Sigmoid colon (tissue), 7 donors: ENCODE data around the gene KCP. TPM values are rescaled to one million over a fixed set of nuclear protein-coding genes. Genes with fewer than 3 reads are reported as not detected.
A peak's percentile ranks its signal among the peaks of the same experiment; 100 is the strongest.

Source experiments
- DNase-seq: peaks from one replicate; pipeline ENCODE4 v3.0.0-alpha.2; 2019
- H3K27ac ChIP-seq, 4 donors: fragments of 200-600 bp; sonication (generic); one replicate each; pipeline ENCODE4 v1.5.1; 2016 to 2019; ENCODE audit warnings: mild to moderate bottlenecking in 1 of 4
- H3K27me3 ChIP-seq, 3 donors: fragments of 200-600 bp; sonication (generic); one replicate each; pipeline ENCODE4 v1.5.1; 2019; ENCODE audit warnings: mild to moderate bottlenecking in 1 of 3
- H3K36me3 ChIP-seq, 4 donors: fragments of 200-600 bp; sonication (generic); one replicate each; pipeline ENCODE4 v1.5.1; 2016 to 2019
- H3K4me1 ChIP-seq, 4 donors: fragments of 200-600 bp; sonication (generic); one replicate each; pipeline ENCODE4 v1.5.1; 2017 to 2019
- H3K4me3 ChIP-seq, 4 donors: fragments of 200-600 bp; sonication (generic); one replicate each; pipeline ENCODE4 v1.5.1; 2017 to 2019; ENCODE audit warnings: mild to moderate bottlenecking in 2 of 4, moderate library complexity in 1 of 4
- H3K9me3 ChIP-seq, 4 donors: fragments of 200-600 bp in 3 of 4; sonication (generic) in 3 of 4; one replicate each; pipeline versions ENCODE4 v1.5.1 to v1.6.1; 2013 to 2019
- CTCF ChIP-seq, 4 experiments: fragments of 450-650 bp in 3 of 4; fragments of 200-600 bp in 1 of 4; IDR thresholded peaks; one replicate each; pipeline ENCODE4 v1.5.1; 2016 to 2019; ENCODE audit warnings: antibody characterized with exemption in 4 of 4, mild to moderate bottlenecking in 3 of 4, moderate library complexity in 2 of 4
- EP300 ChIP-seq, 4 donors: sonication (generic); formaldehyde crosslinking; IDR thresholded peaks; one replicate each; pipeline ENCODE4 v1.6.1; 2017; ENCODE audit warnings: antibody characterized with exemption in 4 of 4
- POLR2A ChIP-seq, 2 donors: fragments of 450-650 bp; IDR thresholded peaks; one replicate each; pipeline ENCODE4 v1.6.1; 2016; ENCODE audit warnings: antibody characterized with exemption in 2 of 2, mild to moderate bottlenecking in 2 of 2, moderate library complexity in 2 of 2
- POLR2AphosphoS5 ChIP-seq, 4 donors: sonication (generic); formaldehyde crosslinking; IDR thresholded peaks; one replicate each; pipeline ENCODE4 v1.6.1; 2017; ENCODE audit warnings: antibody characterized with exemption in 4 of 4
- WGBS, 2 donors: extraction: QIAGEN DNeasy Blood & Tissue Kit; methylation state at CpG; one replicate each; pipeline ENCODE4 v1.1.7; 2013; 5-methylcytosine and 5-hydroxymethylcytosine counted together
- intact Hi-C: fragments of 100-400 bp; cut with DNase I; formaldehyde crosslinking; loops from one replicate; pipeline ENCODE4 v1.15.1; 2023
- polyA plus RNA-seq, 3 donors: library from polyadenylated mRNA; stranded (reverse); fragments of 200-250 nt; gene quantifications; one replicate each; pipeline ENCODE4 v1.2.3, GENCODE V29; 2013
- total RNA-seq, 4 donors: library from RNA; depleted of rRNA; stranded (reverse); fragments of >200 nt; gene quantifications; one replicate each; pipeline ENCODE4 v1.1.0, GENCODE V29; 2016
- donor health status: healthy with polysubstance abuse.
- donor health status: Bipolar disorder and iron deficiency.
- donor health status: healthy.

Gene KCP
- total and polyA plus RNA-seq, 7 donors: 0.14 to 0.42 (median 0.32) TPM; not detected in 3

- 91 to 95% methylated on average over 17 of the region's 17 CpGs for WGBS, 2 donors
- H3K27ac ChIP-seq: peak overlapping the region in 3 of 4 donors; percentile 30 to 60 (median 39)
Observed at GRCh38 chr7:128847721-128848211, 62.7 kb downstream of the KCP start.

GRCh38 chr7:128846781-128847444 lies 63.6 kb downstream of the KCP start:
- Histone ChIP-seq H3K4me1 (peaks cover 0 to 4% (median 2%) of the 10 kb centered on the region in 4 donors), H3K27ac (peak overlapping the region in 1 of 4 donors; percentile 99), H3K36me3 (peaks cover 66 to 100% (median 97%) of the 10 kb centered on the region in 4 donors), H3K4me3 (no peak overlapping the region), H3K27me3 (no peaks in the 10 kb centered on the region), H3K9me3 (no peaks in the 10 kb centered on the region)
- WGBS, 2 donors: 89 to 92% methylated on average over 14 of the region's 14 CpGs
- no peak for DNase-seq
- TF ChIP-seq POLR2AphosphoS5 (IDR thresholded peaks at IDR 0.05) (peak in 1 of 4 donors; percentile 1), POLR2A (IDR thresholded peaks at IDR 0.05) (no peak)
- intact Hi-C loops: no loop called here

More at GRCh38 chr7:128847721-128848211, 62.7 kb downstream of the KCP start:
- TF ChIP-seq POLR2AphosphoS5 (IDR thresholded peaks at IDR 0.05) (no peak), CTCF (IDR thresholded peaks at IDR 0.05) (no peak)
- peaks cover 74 to 100% (median 97%) of the 10 kb centered on the region in 4 donors for H3K36me3 ChIP-seq
- H3K4me1 ChIP-seq: no peaks in the 10 kb centered on the region
- no peaks in the 10 kb centered on the region for H3K27me3 ChIP-seq
- no peak for DNase-seq
- H3K9me3 ChIP-seq: no peaks in the 10 kb centered on the region
- intact Hi-C loops: no loop called here
- H3K4me3 ChIP-seq: no peak overlapping the region

GRCh38 chr7:128845987-128846386 lies 64.5 kb downstream of the KCP start:
- WGBS, 2 donors: 85 to 91% methylated on average over 19 of the region's 19 CpGs
- DNase-seq: no peak
- Histone ChIP-seq H3K4me3 (no peak overlapping the region), H3K36me3 (peaks cover 62 to 100% (median 97%) of the 10 kb centered on the region in 4 donors), H3K9me3 (no peaks in the 10 kb centered on the region), H3K27ac (peak overlapping the region in 2 of 4 donors; percentile 37 to 99), H3K4me1 (peaks cover 0 to 12% (median 8%) of the 10 kb centered on the region in 4 donors), H3K27me3 (no peaks in the 10 kb centered on the region)
- intact Hi-C loops: no loop called here
- TF ChIP-seq POLR2AphosphoS5 (IDR thresholded peaks at IDR 0.05) (peak in 1 of 4 donors; percentile 32), CTCF (IDR thresholded peaks at IDR 0.05) (no peak)

- Histone ChIP-seq H3K27me3 (no peaks in the 10 kb centered on the region), H3K36me3 (peaks cover 60 to 100% (median 97%) of the 10 kb centered on the region in 4 donors), H3K4me3 (no peak overlapping the region), H3K9me3 (no peaks in the 10 kb centered on the region), H3K27ac (peak overlapping the region; percentile 14 to 99 (median 64)), H3K4me1 (peaks cover 0 to 17% (median 8%) of the 10 kb centered on the region in 4 donors)
- 86 to 88% methylated on average over 5 of the region's 5 CpGs for WGBS, 2 donors
- intact Hi-C loops: no loop called here
- no peak for DNase-seq
- TF ChIP-seq CTCF (IDR thresholded peaks at IDR 0.05) (no peak), POLR2A (IDR thresholded peaks at IDR 0.05) (no peak), EP300 (IDR thresholded peaks at IDR 0.05) (no peak), POLR2AphosphoS5 (IDR thresholded peaks at IDR 0.05) (no peak)
Observed at GRCh38 chr7:128845475-128845874, 65.0 kb downstream of the KCP start.

GRCh38 chr7:128844777-128845311 lies 65.7 kb downstream of the KCP start:
- intact Hi-C loops: no loop called here
- Histone ChIP-seq H3K9me3 (no peaks in the 10 kb centered on the region), H3K4me3 (no peak overlapping the region), H3K4me1 (peaks cover 0 to 19% (median 8%) of the 10 kb centered on the region in 4 donors), H3K36me3 (peaks cover 54 to 100% (median 97%) of the 10 kb centered on the region in 4 donors), H3K27me3 (no peaks in the 10 kb centered on the region), H3K27ac (peak overlapping the region; percentile 14 to 99 (median 64))
- TF ChIP-seq CTCF (IDR thresholded peaks at IDR 0.05): no peak
- no peak for TF ChIP-seq POLR2A (IDR thresholded peaks at IDR 0.05)
- TF ChIP-seq POLR2AphosphoS5 (IDR thresholded peaks at IDR 0.05): peak in 1 of 4 donors; percentile 39
- no peak for TF ChIP-seq EP300 (IDR thresholded peaks at IDR 0.05)
- WGBS, 2 donors: 95 to 96% methylated on average over 25 of the region's 25 CpGs
- DNase-seq: no peak
